Measurements from ENCODE around the gene PRKN.

GRCh38 chr6:162157167-162157870 is 570.2 kb downstream of the PRKN start:
- no peak for TF ChIP-seq CTCF (IDR thresholded peaks at IDR 0.05)
- no peak for TF ChIP-seq EZH2phosphoT487 (IDR thresholded peaks at IDR 0.05)

Data from neural progenitor cell (in vitro differentiated cells).